ENCODE data around the gene XKR7. TPM values are rescaled to one million over a fixed set of nuclear protein-coding genes. Genes with fewer than 3 reads are reported as not detected.

The XKR7 gene
- total and polyA plus RNA-seq, 10 of the 15 experiments (the other 5 are each of a cell fraction or from before 2014, with no cell fraction given) = not detected

- TF ChIP-seq ZBTB40 (IDR thresholded peaks at IDR 0.05; ENCODE audit: borderline replicate concordance) = no peak
- no peak for TF ChIP-seq ZNF384 (IDR thresholded peaks at IDR 0.05; ENCODE audit: borderline replicate concordance, low read depth, low read length)
- TF ChIP-seq ZNF217 (IDR thresholded peaks at IDR 0.05) = no peak
- TF ChIP-seq, protein P1, sequence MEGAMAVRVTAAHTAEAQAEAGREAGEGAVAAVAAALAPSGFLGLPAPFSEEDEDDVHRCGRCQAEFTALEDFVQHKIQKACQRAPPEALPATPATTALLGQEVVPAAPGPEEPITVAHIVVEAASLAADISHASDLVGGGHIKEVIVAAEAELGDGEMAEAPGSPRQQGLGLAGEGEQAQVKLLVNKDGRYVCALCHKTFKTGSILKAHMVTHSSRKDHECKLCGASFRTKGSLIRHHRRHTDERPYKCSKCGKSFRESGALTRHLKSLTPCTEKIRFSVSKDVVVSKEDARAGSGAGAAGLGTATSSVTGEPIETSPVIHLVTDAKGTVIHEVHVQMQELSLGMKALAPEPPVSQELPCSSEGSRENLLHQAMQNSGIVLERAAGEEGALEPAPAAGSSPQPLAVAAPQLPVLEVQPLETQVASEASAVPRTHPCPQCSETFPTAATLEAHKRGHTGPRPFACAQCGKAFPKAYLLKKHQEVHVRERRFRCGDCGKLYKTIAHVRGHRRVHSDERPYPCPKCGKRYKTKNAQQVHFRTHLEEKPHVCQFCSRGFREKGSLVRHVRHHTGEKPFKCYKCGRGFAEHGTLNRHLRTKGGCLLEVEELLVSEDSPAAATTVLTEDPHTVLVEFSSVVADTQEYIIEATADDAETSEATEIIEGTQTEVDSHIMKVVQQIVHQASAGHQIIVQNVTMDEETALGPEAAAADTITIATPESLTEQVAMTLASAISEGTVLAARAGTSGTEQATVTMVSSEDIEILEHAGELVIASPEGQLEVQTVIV (IDR thresholded peaks at IDR 0.05; ENCODE audit: borderline replicate concordance, partially characterized antibody) = no peak
These were observed 22.8 kb downstream of the XKR7 start (continued) for GRCh38 chr20:31990641-31991338.

DNA sequence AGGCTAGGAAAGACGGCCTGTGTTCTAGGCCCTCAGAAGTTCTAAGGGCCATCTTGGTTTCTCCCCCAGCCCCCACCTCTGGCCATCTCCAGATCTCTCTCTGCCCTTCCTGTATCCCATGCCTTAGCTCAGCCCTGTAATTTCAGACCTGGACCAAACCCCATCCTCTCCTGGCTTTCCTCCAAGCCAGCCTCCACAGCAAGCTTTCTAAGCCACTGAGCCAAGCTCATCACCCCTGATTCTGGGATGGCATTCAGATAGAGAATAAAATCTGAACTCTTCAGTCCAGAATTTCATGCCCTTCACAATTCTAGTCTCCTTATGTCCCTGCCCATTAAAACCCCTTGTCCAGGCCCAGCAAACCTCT lies 23.4 kb downstream of the XKR7 start:
- CTCF ChIA-PET = no interaction called here
- DNase-seq (ENCODE audit: low read depth, low spot score) = no peak
- H3K4me3 ChIP-seq = no peak overlapping the region
- no peak for FAIRE-seq
- RAD21 ChIA-PET (ENCODE audit: unreplicated experiment) = interaction anchor here (0.7 kb wide), 1 partner anchor 144 kb away, joined by 3 read pairs; no protein-coding TSS in a partner anchor
- POLR2A ChIA-PET = no interaction called here
- H3K36me3 ChIP-seq (ENCODE audit: control insufficient read depth in 2 of 2, insufficient read depth in 2 of 2, low read length in 1 of 2) = no peaks in the 10 kb centered on the region
- no peak overlapping the region for H3K27ac ChIP-seq (ENCODE audit: control insufficient read depth, insufficient read depth)
- WGBS (ENCODE audit: insufficient coverage, insufficient replicate concordance, low lambda C conversion rate, missing lambda C conversion rate) = 20% methylated on average over 1 of the region's 1 CpG
- ATAC-seq = no peak
- no peaks in the 10 kb centered on the region for H3K9me3 ChIP-seq (replicated peaks; ENCODE audit: control insufficient read depth, insufficient read depth, low read length)
- H3K4me1 ChIP-seq (ENCODE audit: control insufficient read depth, insufficient read depth, low read length) = no peaks in the 10 kb centered on the region
- H3K79me2 ChIP-seq (ENCODE audit: control insufficient read depth, insufficient read depth, low read length) = no peaks in the 10 kb centered on the region
- SMC1A ChIA-PET (ENCODE audit: uncharacterized antibody, unreplicated experiment) = no interaction called here
- H3K4me2 ChIP-seq (ENCODE audit: control insufficient read depth, insufficient read depth) = no peak overlapping the region
- no peaks in the 10 kb centered on the region for H4K20me1 ChIP-seq (ENCODE audit: control insufficient read depth, insufficient read depth)
- no peak overlapping the region for H3K9ac ChIP-seq (ENCODE audit: control insufficient read depth, insufficient read depth, low read length)
- in situ Hi-C loops (cut with MboI) (no loop called here), intact Hi-C loops (cut with micrococcal nuclease; ENCODE audit: unreplicated experiment) (no loop called here)
- no TSS peak for BruUV-seq (replicated peaks)
- no peak overlapping the region for H2AFZ ChIP-seq (ENCODE audit: control insufficient read depth, low read depth, low read length)
- peaks cover 0 to 9% of the 10 kb centered on the region in 2 experiments; a peak in 2 of 4 replicates for H3K27me3 ChIP-seq (replicated peaks in 1 of 2; ENCODE audit: control insufficient read depth in 2 of 2, insufficient read depth in 2 of 2, low read length in 1 of 2)
- TF ChIP-seq PML (IDR thresholded peaks at IDR 0.05; ENCODE audit: low read length) (no peak), POLR2AphosphoS5 (IDR thresholded peaks at IDR 0.05; ENCODE audit: low read length) (no peak), CBX3 (IDR thresholded peaks at IDR 0.05; ENCODE audit: borderline replicate concordance, low read depth) (no peak), RFX5 (IDR thresholded peaks at IDR 0.05; ENCODE audit: low read depth, low read length) (no peak), CREM (IDR thresholded peaks at IDR 0.05; ENCODE audit: low read depth) (no peak), SP1 (IDR thresholded peaks at IDR 0.05; ENCODE audit: low read depth, low read length) (no peak), KLF5 (IDR thresholded peaks at IDR 0.05; ENCODE audit: partially characterized antibody) (no peak), MAX (IDR thresholded peaks at IDR 0.05; ENCODE audit: low read depth, low read length) (no peak), CEBPB (IDR thresholded peaks at IDR 0.05; ENCODE audit: borderline replicate concordance in 1 of 2, low read depth in 2 of 2, low read length in 2 of 2) (no peak)
- TF ChIP-seq, protein P2, sequence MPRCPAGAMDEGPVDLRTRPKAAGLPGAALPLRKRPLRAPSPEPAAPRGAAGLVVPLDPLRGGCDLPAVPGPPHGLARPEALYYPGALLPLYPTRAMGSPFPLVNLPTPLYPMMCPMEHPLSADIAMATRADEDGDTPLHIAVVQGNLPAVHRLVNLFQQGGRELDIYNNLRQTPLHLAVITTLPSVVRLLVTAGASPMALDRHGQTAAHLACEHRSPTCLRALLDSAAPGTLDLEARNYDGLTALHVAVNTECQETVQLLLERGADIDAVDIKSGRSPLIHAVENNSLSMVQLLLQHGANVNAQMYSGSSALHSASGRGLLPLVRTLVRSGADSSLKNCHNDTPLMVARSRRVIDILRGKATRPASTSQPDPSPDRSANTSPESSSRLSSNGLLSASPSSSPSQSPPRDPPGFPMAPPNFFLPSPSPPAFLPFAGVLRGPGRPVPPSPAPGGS (IDR thresholded peaks at IDR 0.05; ENCODE audit: borderline replicate concordance, insufficient read depth, low read depth, low read length, poor library complexity, severe bottlenecking) = no peak

Data from GM12878 (cell line).